Neural cell (in vitro differentiated cells): ENCODE results near the gene INPP4B. TPM values are rescaled to one million over a fixed set of nuclear protein-coding genes. Genes with fewer than 3 reads are reported as not detected.

Source experiments
- H2AFZ ChIP-seq: fragments of 200-600, 300-800 bp; sonication (generic), shearing (Covaris generic); 2 replicates; pipeline ENCODE4 v1.6.0; 2014; ENCODE audit warnings: low read depth, mild to moderate bottlenecking, antibody characterized with exemption, low read length, moderate library complexity
- H3F3A ChIP-seq: fragments of 200-600 bp; shearing (Covaris generic); 2 replicates; pipeline ENCODE4 v1.6.1; 2016; ENCODE audit warnings: mild to moderate bottlenecking, moderate library complexity, mixed read lengths, antibody characterized with exemption, low read length; ENCODE audit not compliant: insufficient read depth, poor library complexity, severe bottlenecking
- H3K27ac ChIP-seq: fragments of 200-600, 300-800 bp; sonication (generic), shearing (Covaris generic); 2 replicates; pipeline ENCODE4 v1.5.1; 2014; ENCODE audit warnings: mild to moderate bottlenecking, low read length, moderate library complexity
- H3K27me3 ChIP-seq: fragments of 300-800, 200-600 bp; sonication (generic), shearing (Covaris generic); 2 replicates; pipeline ENCODE4 v1.6.0; 2014; ENCODE audit warnings: mild to moderate bottlenecking, low read depth, low read length, moderate library complexity; ENCODE audit not compliant: insufficient read depth
- H3K36me3 ChIP-seq: fragments of 300-800, 200-600 bp; sonication (generic), shearing (Covaris generic); 2 replicates; pipeline ENCODE4 v1.5.1; 2014; ENCODE audit warnings: mild to moderate bottlenecking, antibody characterized with exemption, low read length, moderate library complexity; ENCODE audit not compliant: insufficient read depth
- H3K4me2 ChIP-seq: fragments of 300-800, 200-600 bp; sonication (generic), shearing (Covaris generic); 2 replicates; pipeline ENCODE4 v1.6.0; 2014; ENCODE audit warnings: mild to moderate bottlenecking, low read length
- H3K4me3 ChIP-seq: fragments of 300-800, 200-600 bp; sonication (generic), shearing (Covaris generic); 2 replicates; pipeline ENCODE4 v1.5.1; 2014; ENCODE audit warnings: mild to moderate bottlenecking, low read length, moderate library complexity
- H3K79me2 ChIP-seq: fragments of 200-600 bp; shearing (Covaris generic); replicated peaks from 2 replicates; pipeline ENCODE4 v1.6.0; 2014; ENCODE audit warnings: mild to moderate bottlenecking, low read length, moderate library complexity; ENCODE audit not compliant: insufficient read depth
- H3K9ac ChIP-seq: fragments of 300-800, 200-600 bp; sonication (generic), shearing (Covaris generic); 2 replicates; pipeline ENCODE4 v1.6.1; 2016; ENCODE audit warnings: mild to moderate bottlenecking, low read length, mixed read lengths
- H3K9me2 ChIP-seq: fragments of 200-600 bp; shearing (Covaris generic); 2 replicates; pipeline ENCODE4 v1.6.1; 2016; ENCODE audit warnings: mild to moderate bottlenecking, low read length, mixed read lengths; ENCODE audit not compliant: insufficient read depth
- H3K9me3 ChIP-seq: fragments of 200-600, 300-800 bp; sonication (generic), shearing (Covaris generic); 2 replicates; pipeline ENCODE4 v1.6.1; 2016; ENCODE audit warnings: mild to moderate bottlenecking, mixed run types, low read length, moderate library complexity, mixed read lengths
- H4K20me1 ChIP-seq: fragments of 200-600 bp; shearing (Covaris generic); 2 replicates; pipeline ENCODE4 v1.6.1; 2016; ENCODE audit warnings: mild to moderate bottlenecking, mixed run types; ENCODE audit not compliant: insufficient read depth
- EP300 ChIP-seq: fragments of 450-650 bp; conservative IDR thresholded peaks from 2 replicates; pipeline ENCODE4 v1.6.1; 2014; ENCODE audit warnings: antibody characterized with exemption, mild to moderate bottlenecking, moderate library complexity; ENCODE audit not compliant: poor library complexity, severe bottlenecking
- EZH2 ChIP-seq: fragments of 200-600, 300-800 bp; shearing (Covaris generic), sonication (generic); IDR thresholded peaks from 2 replicates; pipeline ENCODE4 v1.6.1; 2014; ENCODE audit warnings: antibody characterized with exemption, low read length, borderline replicate concordance, mild to moderate bottlenecking; ENCODE audit not compliant: insufficient read depth, poor library complexity, severe bottlenecking
- MXI1 ChIP-seq: fragments of 450-650 bp; conservative IDR thresholded peaks from 2 replicates; pipeline ENCODE4 v1.6.1; 2014; ENCODE audit warnings: antibody characterized with exemption, mild to moderate bottlenecking; ENCODE audit not compliant: poor library complexity, severe bottlenecking
- POLR2AphosphoS5 ChIP-seq: IDR thresholded peaks from 2 replicates; pipeline ENCODE4 v1.6.1; 2012
- RAD21 ChIP-seq: fragments of 450-650 bp; conservative IDR thresholded peaks from 2 replicates; pipeline ENCODE4 v1.6.1; 2014; ENCODE audit warnings: antibody characterized with exemption, mild to moderate bottlenecking, moderate library complexity
- SMC3 ChIP-seq: fragments of 450-650 bp; conservative IDR thresholded peaks from 2 replicates; pipeline ENCODE4 v1.6.1; 2014; ENCODE audit warnings: antibody characterized with exemption, mild to moderate bottlenecking, moderate library complexity; ENCODE audit not compliant: poor library complexity
- TAF1 ChIP-seq: IDR thresholded peaks from 2 replicates; pipeline ENCODE4 v1.6.1; 2012; ENCODE audit warnings: low read depth
- polyA plus RNA-seq: library from polyadenylated mRNA; depleted of rRNA; stranded (reverse); fragments of >200 nt; gene quantifications from 2 replicates; pipeline ENCODE4 v1.2.3, GENCODE V29; 2014
- TF ChIP-seq, protein P1 (sequence below): IDR thresholded peaks from 2 replicates; pipeline ENCODE4 v1.6.1; 2012; ENCODE audit warnings: borderline replicate concordance
- TF ChIP-seq, protein P2 (sequence below): fragments of 450-650 bp; IDR thresholded peaks from 2 replicates; pipeline ENCODE4 v1.5.1; 2014; ENCODE audit warnings: antibody characterized with exemption, mild to moderate bottlenecking, moderate library complexity; ENCODE audit not compliant: poor library complexity, severe bottlenecking

The INPP4B gene
- polyA plus RNA-seq, 1 donor from 2014 or later = 0.30 TPM

DNA sequence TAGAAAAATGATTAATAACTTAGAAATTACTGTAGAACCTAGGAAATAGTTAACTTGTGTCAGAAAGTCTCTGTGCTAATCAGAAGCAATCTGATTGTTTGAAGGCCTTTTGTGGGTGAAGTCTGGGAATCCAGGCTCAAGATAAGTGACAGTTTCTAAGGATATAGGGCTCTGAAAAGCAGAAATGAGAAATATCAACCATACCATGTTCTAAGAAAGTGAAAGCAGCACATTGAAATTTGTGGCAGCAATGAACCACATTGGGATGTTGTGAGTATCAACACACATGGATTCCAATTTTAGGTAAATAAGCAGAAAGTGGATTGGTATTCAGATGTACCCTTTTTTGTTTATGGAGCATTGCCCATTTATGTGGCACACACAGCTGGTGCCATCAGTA lies 745.2 kb downstream of the INPP4B start:
- H2AFZ ChIP-seq = no peak overlapping the region
- H3K36me3 ChIP-seq = no peaks in the 10 kb centered on the region
- H3K79me2 ChIP-seq = no peaks in the 10 kb centered on the region
- H3K9me3 ChIP-seq = no peaks in the 10 kb centered on the region
- H3F3A ChIP-seq = no peaks in the 10 kb centered on the region
- H3K9me2 ChIP-seq = no peaks in the 10 kb centered on the region
- no peaks in the 10 kb centered on the region for H4K20me1 ChIP-seq
- H3K4me2 ChIP-seq = no peak overlapping the region
- H3K4me3 ChIP-seq = no peak overlapping the region
- TF ChIP-seq POLR2AphosphoS5 = no peak
- TF ChIP-seq SMC3 = no peak
- TF ChIP-seq, protein P1, sequence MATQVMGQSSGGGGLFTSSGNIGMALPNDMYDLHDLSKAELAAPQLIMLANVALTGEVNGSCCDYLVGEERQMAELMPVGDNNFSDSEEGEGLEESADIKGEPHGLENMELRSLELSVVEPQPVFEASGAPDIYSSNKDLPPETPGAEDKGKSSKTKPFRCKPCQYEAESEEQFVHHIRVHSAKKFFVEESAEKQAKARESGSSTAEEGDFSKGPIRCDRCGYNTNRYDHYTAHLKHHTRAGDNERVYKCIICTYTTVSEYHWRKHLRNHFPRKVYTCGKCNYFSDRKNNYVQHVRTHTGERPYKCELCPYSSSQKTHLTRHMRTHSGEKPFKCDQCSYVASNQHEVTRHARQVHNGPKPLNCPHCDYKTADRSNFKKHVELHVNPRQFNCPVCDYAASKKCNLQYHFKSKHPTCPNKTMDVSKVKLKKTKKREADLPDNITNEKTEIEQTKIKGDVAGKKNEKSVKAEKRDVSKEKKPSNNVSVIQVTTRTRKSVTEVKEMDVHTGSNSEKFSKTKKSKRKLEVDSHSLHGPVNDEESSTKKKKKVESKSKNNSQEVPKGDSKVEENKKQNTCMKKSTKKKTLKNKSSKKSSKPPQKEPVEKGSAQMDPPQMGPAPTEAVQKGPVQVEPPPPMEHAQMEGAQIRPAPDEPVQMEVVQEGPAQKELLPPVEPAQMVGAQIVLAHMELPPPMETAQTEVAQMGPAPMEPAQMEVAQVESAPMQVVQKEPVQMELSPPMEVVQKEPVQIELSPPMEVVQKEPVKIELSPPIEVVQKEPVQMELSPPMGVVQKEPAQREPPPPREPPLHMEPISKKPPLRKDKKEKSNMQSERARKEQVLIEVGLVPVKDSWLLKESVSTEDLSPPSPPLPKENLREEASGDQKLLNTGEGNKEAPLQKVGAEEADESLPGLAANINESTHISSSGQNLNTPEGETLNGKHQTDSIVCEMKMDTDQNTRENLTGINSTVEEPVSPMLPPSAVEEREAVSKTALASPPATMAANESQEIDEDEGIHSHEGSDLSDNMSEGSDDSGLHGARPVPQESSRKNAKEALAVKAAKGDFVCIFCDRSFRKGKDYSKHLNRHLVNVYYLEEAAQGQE = no peak
- no peak for TF ChIP-seq RAD21
- no peak for TF ChIP-seq TAF1
- no peak for TF ChIP-seq EP300
- no peak for TF ChIP-seq EZH2
- TF ChIP-seq, protein P2, sequence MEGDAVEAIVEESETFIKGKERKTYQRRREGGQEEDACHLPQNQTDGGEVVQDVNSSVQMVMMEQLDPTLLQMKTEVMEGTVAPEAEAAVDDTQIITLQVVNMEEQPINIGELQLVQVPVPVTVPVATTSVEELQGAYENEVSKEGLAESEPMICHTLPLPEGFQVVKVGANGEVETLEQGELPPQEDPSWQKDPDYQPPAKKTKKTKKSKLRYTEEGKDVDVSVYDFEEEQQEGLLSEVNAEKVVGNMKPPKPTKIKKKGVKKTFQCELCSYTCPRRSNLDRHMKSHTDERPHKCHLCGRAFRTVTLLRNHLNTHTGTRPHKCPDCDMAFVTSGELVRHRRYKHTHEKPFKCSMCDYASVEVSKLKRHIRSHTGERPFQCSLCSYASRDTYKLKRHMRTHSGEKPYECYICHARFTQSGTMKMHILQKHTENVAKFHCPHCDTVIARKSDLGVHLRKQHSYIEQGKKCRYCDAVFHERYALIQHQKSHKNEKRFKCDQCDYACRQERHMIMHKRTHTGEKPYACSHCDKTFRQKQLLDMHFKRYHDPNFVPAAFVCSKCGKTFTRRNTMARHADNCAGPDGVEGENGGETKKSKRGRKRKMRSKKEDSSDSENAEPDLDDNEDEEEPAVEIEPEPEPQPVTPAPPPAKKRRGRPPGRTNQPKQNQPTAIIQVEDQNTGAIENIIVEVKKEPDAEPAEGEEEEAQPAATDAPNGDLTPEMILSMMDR = no peak
- no peak for TF ChIP-seq MXI1
- no peak overlapping the region for H3K27ac ChIP-seq
- no peaks in the 10 kb centered on the region for H3K27me3 ChIP-seq
- no peak overlapping the region for H3K9ac ChIP-seq

DNA sequence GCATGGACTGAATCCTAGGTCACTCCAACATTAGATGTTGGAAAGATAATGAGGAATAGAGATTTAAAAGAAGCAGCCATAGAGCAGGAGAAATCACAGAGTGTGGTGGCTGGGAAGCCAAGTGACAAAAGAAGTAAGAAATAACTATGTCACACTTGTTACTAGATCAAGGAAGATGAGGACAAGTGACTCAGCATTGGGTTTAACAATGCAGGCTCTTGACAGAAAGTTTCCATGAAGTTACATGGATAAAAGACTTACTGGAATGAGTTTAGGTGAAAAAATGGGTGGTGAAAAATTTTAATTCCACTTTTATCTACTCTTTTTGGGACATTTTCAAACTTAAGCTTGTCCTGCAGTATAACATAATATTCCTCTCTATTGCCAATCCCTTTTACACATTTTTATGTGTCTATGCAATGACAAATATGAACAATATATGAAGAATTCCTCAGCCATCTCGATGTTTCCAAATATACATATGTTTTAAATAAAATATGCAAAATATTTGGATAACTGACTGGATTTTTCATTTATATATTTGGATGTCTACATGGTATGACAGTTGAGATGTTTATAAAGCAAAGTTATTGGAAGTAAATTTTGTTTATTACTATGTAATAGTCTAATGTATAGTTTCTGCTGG lies 747.1 kb downstream of the INPP4B start:
- no peaks in the 10 kb centered on the region for H3K36me3 ChIP-seq
- H3K4me3 ChIP-seq = no peak overlapping the region
- no peaks in the 10 kb centered on the region for H3K9me3 ChIP-seq
- no peak overlapping the region for H3K27ac ChIP-seq
- no peaks in the 10 kb centered on the region for H3K79me2 ChIP-seq
- no peak overlapping the region for H2AFZ ChIP-seq
- TF ChIP-seq SMC3 = no peak
- H3K9me2 ChIP-seq = no peaks in the 10 kb centered on the region
- no peak overlapping the region for H3K9ac ChIP-seq
- H4K20me1 ChIP-seq = no peaks in the 10 kb centered on the region
- no peaks in the 10 kb centered on the region for H3F3A ChIP-seq
- H3K27me3 ChIP-seq = no peaks in the 10 kb centered on the region
- H3K4me2 ChIP-seq = no peak overlapping the region
